Subcutaneous adipose tissue (tissue), 4 donors: ENCODE data around the gene ARHGAP32. TPM values are rescaled to one million over a fixed set of nuclear protein-coding genes. Genes with fewer than 3 reads are reported as not detected.

ENCODE experiments used
- CTCF ChIP-seq: fragments of 450-650 bp; IDR thresholded peaks from one replicate; pipeline ENCODE4 v1.5.1; 2016; ENCODE audit warnings: low read depth, mild to moderate bottlenecking, control low read depth, antibody characterized with exemption, moderate library complexity
- total RNA-seq, 4 donors: library from RNA; depleted of rRNA; stranded (reverse); fragments of >200 nt; gene quantifications; one replicate each; pipeline ENCODE4 v1.1.0, GENCODE V29; 2016

ARHGAP32 gene
- total RNA-seq, 4 donors from 2014 or later = 10.9 to 19.6 (median 16.0) TPM

DNA sequence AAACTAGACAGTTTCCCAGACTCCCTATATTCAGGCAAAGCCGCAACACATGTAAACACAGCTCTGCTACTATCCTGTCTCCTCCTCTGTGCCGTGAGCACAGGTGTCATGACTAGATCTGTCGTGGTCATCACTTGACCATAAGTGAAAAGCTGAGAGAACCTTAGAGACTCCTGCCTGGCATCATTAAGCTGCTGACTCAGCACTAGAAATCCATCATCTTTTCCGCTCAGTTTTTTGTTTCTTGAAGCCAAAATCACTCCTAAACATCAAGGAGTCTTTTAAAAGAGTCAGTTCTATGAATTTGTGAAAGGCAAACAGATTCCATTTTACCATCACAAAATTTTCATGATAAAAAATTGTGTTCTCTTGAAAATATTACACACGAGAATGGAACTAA lies 147.0 kb downstream of the ARHGAP32 start:
- no peak for TF ChIP-seq CTCF

DNA sequence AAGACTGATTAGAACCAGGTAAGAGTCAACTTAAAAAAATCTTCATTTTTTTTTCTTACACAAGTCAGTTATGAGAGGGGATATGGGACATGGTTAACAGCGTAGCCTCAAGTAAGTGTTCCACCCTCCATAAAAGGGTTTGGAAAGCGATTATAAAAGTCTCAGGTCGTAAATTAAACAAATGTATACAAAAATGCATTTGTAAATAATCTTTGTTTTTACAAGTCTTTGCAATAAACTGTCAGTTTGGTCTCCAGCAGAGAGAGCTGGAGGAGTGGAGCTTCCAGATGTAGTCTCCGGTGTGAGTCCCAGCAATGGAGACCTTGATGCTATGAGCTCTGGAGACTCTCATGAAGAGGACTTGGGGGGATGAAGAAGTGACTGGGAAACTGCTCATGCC lies 149.6 kb downstream of the ARHGAP32 start:
- TF ChIP-seq CTCF = no peak

- TF ChIP-seq CTCF = no peak
These were observed 150.5 kb downstream of the ARHGAP32 start for GRCh38 chr11:129041611-129042018.

DNA sequence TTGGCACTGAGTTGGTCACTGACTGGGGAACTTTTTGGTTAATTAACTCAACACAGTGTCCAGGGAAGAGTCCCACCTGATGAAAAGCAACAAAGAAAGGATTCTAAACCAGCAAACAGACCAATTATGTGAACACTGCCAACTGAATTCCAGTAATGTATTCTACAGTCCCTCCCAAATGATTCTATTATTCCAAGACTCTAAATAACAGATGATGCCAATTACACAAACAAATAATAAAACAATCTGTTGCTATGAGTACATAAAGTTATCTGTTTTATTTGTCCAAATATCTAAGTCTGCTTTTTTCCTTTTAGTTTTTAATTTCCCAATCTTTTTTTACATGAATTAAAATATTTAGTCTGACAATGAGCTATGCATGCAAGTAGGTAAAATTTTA lies 151.2 kb downstream of the ARHGAP32 start:
- TF ChIP-seq CTCF = no peak

DNA sequence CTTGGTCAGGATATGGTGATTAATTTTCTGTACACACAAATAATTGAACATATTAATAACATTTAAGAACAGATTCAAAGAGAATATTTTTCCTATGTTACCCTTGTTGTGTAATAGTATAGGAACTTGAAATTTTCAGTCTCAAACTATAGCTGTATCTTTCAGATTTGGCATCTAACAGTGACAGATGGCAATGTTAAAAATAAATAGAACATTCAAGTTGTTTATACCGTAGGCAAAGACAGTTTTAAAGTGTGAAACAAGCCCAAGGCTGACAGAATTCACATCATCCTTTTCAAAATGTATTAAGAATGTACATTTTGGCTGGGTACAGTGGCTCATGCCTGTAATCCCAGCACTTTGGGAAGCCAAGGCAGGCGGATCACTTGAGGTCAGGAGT lies 156.9 kb downstream of the ARHGAP32 start:
- no peak for TF ChIP-seq CTCF

DNA sequence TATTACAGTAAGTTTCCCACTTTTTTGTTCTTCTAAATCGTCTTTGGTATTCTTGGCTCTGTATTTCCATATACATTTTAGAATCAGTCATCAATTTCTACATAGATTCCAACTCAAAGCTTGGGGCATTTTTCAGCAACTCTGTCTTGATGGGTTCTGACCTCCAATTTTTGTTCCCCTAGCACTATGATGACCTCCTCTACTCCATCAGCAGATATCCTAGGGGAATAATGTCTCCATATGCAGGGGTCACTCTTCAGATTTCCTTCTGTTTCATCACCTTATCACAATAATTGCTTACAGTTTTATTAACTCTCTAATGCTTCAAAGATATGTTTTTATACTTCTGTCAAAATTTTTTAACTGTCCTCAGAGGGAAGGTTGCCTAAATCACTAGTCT lies 158.1 kb downstream of the ARHGAP32 start:
- TF ChIP-seq CTCF = no peak

DNA sequence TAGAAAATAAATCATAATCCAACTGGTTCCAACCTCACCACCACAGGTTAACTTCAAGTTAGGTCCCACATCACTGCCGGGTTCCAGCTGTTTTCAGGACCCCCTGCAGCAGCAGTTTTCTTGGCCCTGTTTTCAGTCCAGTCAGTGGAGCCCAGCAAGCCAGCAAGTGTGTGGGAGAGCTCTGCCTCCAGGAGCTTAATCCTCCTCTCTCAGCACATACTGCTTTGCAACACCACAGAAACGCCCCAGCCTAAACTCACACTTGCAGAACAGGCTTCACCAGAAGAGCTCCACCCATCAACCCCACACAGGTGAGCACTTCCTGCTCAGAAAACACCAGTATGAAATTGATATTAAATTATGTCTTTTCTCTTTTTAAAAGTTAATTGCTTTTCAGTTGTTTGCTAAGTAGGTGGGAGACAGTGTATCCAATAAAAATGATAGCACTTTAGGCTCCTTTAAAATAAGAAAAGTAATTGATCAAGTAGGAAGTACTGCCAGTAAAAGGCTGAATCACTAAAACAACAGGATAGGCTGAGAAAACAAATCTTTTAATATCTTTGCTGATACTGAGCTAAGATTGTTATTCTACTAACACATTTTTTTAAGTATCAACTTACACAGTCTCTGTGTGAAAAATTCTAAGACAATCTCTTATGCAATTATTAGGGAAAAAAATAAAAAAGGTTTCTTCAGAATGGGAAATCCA lies 168.0 kb downstream of the ARHGAP32 start:
- TF ChIP-seq CTCF = no peak
